K562 (cell line): ENCODE data around the gene MTREX. TPM values are rescaled to one million over a fixed set of nuclear protein-coding genes. Genes with fewer than 3 reads are reported as not detected.

ENCODE experiments used
- ATAC-seq: fragments of 200-7000 bp; cut with Tn5 transposase; 3 replicates; pipeline ENCODE4 v1.9.1; 2020; ENCODE audit warnings: moderate library complexity
- BruUV-seq: library from RNA; stranded (reverse); fragments of 400-500 nt; replicated peaks from 2 replicates; lab custom pipeline; 2021; lab: Mats Ljungman, UMichigan
- CTCF ChIA-PET: fragments of 300-600 bp; formaldehyde crosslinking; extraction: SDS; loops from one replicate; lab custom pipeline; 2021; ENCODE audit warnings: low intra/inter-chr PET ratio; lab: Yijun Ruan, JAX
- POLR2A ChIA-PET: fragments of 300-600, 350-650 bp; sonication (Branson Sonifier 250); formaldehyde crosslinking; extraction: SDS; loops from one replicate; lab custom pipeline; 2021; ENCODE audit warnings: antibody characterized with exemption, inconsistent platforms; lab: Yijun Ruan, JAX
- DNase-seq, 4 experiments: peaks; one replicate each; pipeline versions ENCODE4 v3.0.0 to v3.0.0-alpha.2; 2011 to 2018; ENCODE audit warnings: low spot score in 3 of 4, mixed read lengths in 3 of 4; ENCODE audit errors: extremely low read depth in 1 of 4
- FAIRE-seq: peaks from 2 replicates; lab custom pipeline; 2011; peaks lifted over from hg19 to GRCh38; lab: Jason Lieb, UNC
- H2AFZ ChIP-seq: 2 replicates; pipeline ENCODE4 v1.6.0; 2011; ENCODE audit warnings: low read depth, low read length, control low read depth, inconsistent platforms
- H3K27ac ChIP-seq: fragments of 200-600 bp; 3 replicates; pipeline ENCODE4 v1.8.0; 2011; ENCODE audit warnings: low read depth, mild to moderate bottlenecking, control low read depth, inconsistent platforms, low read length, moderate library complexity, mixed read lengths; ENCODE audit errors: extremely low read depth
- H3K27me3 ChIP-seq, 2 experiments: fragments of 300-600 bp in 1 of 2; 2 replicates in 1 of 2; 3 replicates in 1 of 2; pipeline versions ENCODE4 v1.6.0 to v1.8.0; 2011; ENCODE audit warnings: inconsistent platforms in 2 of 2, low read length in 2 of 2, mild to moderate bottlenecking in 1 of 2, mixed read lengths in 1 of 2, moderate library complexity in 1 of 2; ENCODE audit not compliant: control insufficient read depth in 2 of 2, insufficient read depth in 2 of 2
- H3K36me3 ChIP-seq: fragments of 300-600 bp; 3 replicates; pipeline ENCODE4 v1.8.0; 2011; ENCODE audit warnings: mild to moderate bottlenecking, low read length, inconsistent platforms; ENCODE audit not compliant: control insufficient read depth, insufficient read depth
- H3K4me1 ChIP-seq, 2 experiments: fragments of 200-600 bp in 1 of 2; replicated peaks in 1 of 2; 2 replicates in 1 of 2; 3 replicates in 1 of 2; pipeline versions ENCODE4 v1.5.1 to v1.8.0; 2011; ENCODE audit warnings: inconsistent platforms in 2 of 2, low read length in 2 of 2, mild to moderate bottlenecking in 1 of 2, mixed read lengths in 1 of 2, moderate library complexity in 1 of 2; ENCODE audit not compliant: control insufficient read depth in 2 of 2, insufficient read depth in 2 of 2
- H3K4me2 ChIP-seq: 2 replicates; pipeline ENCODE4 v1.6.1; 2011; ENCODE audit warnings: low read length, control low read depth, inconsistent platforms, mixed read lengths; ENCODE audit not compliant: insufficient read depth
- H3K4me3 ChIP-seq: fragments of 200-600 bp; sonication (generic), shearing (Covaris generic); 2 replicates; pipeline ENCODE4 v1.5.1; 2016; ENCODE audit warnings: control low read depth, inconsistent platforms
- H3K79me2 ChIP-seq: fragments of 200-600 bp; 3 replicates; pipeline ENCODE4 v1.8.0; 2011; ENCODE audit warnings: low read length, inconsistent platforms; ENCODE audit not compliant: control insufficient read depth, insufficient read depth
- H3K9ac ChIP-seq, 2 experiments: 2 replicates each; pipeline versions ENCODE4 v1.6.0 to v1.6.1; 2011; ENCODE audit warnings: low read depth in 2 of 2, low read length in 2 of 2, control low read depth in 1 of 2, inconsistent platforms in 1 of 2, mild to moderate bottlenecking in 1 of 2, mixed read lengths in 1 of 2; ENCODE audit not compliant: insufficient read depth in 1 of 2
- H3K9me1 ChIP-seq: one replicate; pipeline ENCODE4 v1.6.0; 2011; ENCODE audit warnings: inconsistent platforms, mild to moderate bottlenecking, low read length, moderate library complexity; ENCODE audit not compliant: control insufficient read depth, insufficient read depth
- H3K9me3 ChIP-seq: replicated peaks from 2 replicates; pipeline ENCODE4 v1.5.1; 2011; ENCODE audit warnings: low read depth, low read length, inconsistent platforms; ENCODE audit not compliant: control insufficient read depth, insufficient read depth
- H4K20me1 ChIP-seq: replicated peaks from 2 replicates; pipeline ENCODE4 v1.6.1; 2011; ENCODE audit warnings: low read length, inconsistent platforms, mixed read lengths; ENCODE audit not compliant: control insufficient read depth, insufficient read depth
- FOSL1 ChIP-seq: fragments of 200-800 bp; sonication (Bioruptor generic); conservative IDR thresholded peaks from 2 replicates; pipeline ENCODE4 v1.6.1; 2016; ENCODE audit warnings: missing genetic modification characterization, missing compliant biosample characterization
- PTBP1 ChIP-seq: fragments of 200-400 bp; formaldehyde crosslinking; IDR thresholded peaks from 2 replicates; pipeline ENCODE4 v1.6.1; 2017; ENCODE audit warnings: low read depth, low read length
- WGBS: fragments of 100-300 bp; shearing (Covaris generic); methylation state at CpG from one replicate; pipeline ENCODE4 v1.1.6; 2016; ENCODE audit warnings: low coverage, mixed read lengths; ENCODE audit not compliant: insufficient coverage; ENCODE audit errors: missing lambda C conversion rate; 5-methylcytosine and 5-hydroxymethylcytosine counted together
- in situ Hi-C: fragments of 300-500 bp; cut with MboI; formaldehyde crosslinking; loops from 4 replicates; pipeline ENCODE4 v1.15.0; 2018; ENCODE audit warnings: inconsistent platforms, mixed read lengths
- intact Hi-C: fragments of 100-400 bp; cut with micrococcal nuclease; formaldehyde crosslinking; loops from 2 replicates; pipeline ENCODE4 v1.14.2; 2022
- polyA plus RNA-seq, 8 experiments: library from polyadenylated mRNA; depleted of rRNA in 4 of 8; stranded (reverse) in 5 of 8; unstranded in 3 of 8; fragments of >200 nt; fragmentation: Nextera tagmentation in 2 of 8; fragmentation: Illumina TruSeq in 1 of 8; extraction: Ambion mirVana in 2 of 8; extraction: Trizol in 1 of 8; gene quantifications; 2 replicates each; pipeline versions ENCODE4 v1.2.1 to v1.2.3, GENCODE V29; 2011 to 2014; ENCODE audit warnings: inconsistent platforms in 1 of 8, missing spikeins in 1 of 8
- total RNA-seq, 7 experiments: library from RNA; depleted of rRNA in 6 of 7; stranded (reverse); fragments of >200 nt in 6 of 7; fragmentation: Illumina TruSeq in 2 of 7; extraction: Trizol in 2 of 7; gene quantifications; 2 replicates each; pipeline versions ENCODE4 v1.2.1 to v1.2.3, GENCODE V29; 2011 to 2021; ENCODE audit warnings: low replicate concordance in 1 of 7
- TF ChIP-seq, protein P1 (sequence below), 2 experiments: fragments of 450-650 bp in 1 of 2; sonication (generic) in 1 of 2; formaldehyde crosslinking in 1 of 2; IDR thresholded peaks in 1 of 2; conservative IDR thresholded peaks in 1 of 2; 2 replicates each; pipeline versions ENCODE4 v1.6.1 to v1.8.1; 2016 to 2023; ENCODE audit warnings: mild to moderate bottlenecking in 2 of 2, moderate library complexity in 2 of 2, inconsistent platforms in 1 of 2, missing genetic modification reagents in 1 of 2

MTREX gene
- total and polyA plus RNA-seq, 9 of the 15 experiments (the other 6 are each of a cell fraction or from before 2014, with no cell fraction given), result 52.9 to 193 (median 150) TPM

DNA sequence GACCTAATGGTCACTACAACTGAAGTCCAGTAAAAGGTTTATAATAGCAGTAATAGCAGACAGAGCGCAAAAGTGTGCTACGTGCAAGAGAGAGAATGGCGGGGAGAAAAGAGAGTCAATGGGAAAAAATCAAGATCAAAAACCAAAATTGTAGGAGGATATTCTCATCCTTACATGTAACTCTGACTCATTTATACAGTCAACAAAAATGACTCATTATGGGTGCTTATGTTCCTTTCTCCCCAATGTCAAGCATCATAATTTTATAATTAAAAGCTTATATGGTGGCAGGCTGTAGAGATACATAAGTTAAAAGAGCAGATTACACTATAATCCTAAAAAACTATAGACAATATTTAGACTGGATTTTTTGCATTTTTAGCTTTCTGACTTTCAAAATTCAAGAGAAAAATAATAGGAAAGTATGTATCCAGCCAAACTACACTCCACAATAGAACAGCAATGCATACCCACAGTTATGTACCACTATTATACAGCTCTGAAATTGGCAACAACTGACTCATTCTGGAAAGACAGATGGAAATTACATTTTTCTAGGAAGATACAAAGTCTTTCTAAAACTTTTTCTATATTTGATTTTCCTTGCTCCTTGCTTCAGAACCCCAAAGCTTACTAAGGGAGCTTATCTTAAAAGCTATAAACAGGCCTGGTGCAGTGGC is 148.6 kb downstream of the MTREX start:
- H3K9me1 ChIP-seq, result no peaks in the 10 kb centered on the region
- ATAC-seq, result no peak
- 0% methylated on average over 3 of the region's 3 CpGs for WGBS
- H3K9ac ChIP-seq, result no peak overlapping the region
- no peak overlapping the region for H3K4me2 ChIP-seq
- H3K27ac ChIP-seq, result no peak overlapping the region
- H3K9me3 ChIP-seq, result no peaks in the 10 kb centered on the region
- intact Hi-C loops, result no loop called here
- no peaks in the 10 kb centered on the region for H3K79me2 ChIP-seq
- no TSS peak for BruUV-seq
- in situ Hi-C loops, result no loop called here
- ChIA-PET CTCF (no interaction called here), POLR2A (interaction anchor here (0.9 kb wide), 1 partner anchor 20 kb away, joined by 3 read pairs; no protein-coding TSS in a partner anchor)
- DNase-seq, result no peak
- no peak for TF ChIP-seq PTBP1
- TF ChIP-seq FOSL1 (tag), result 0 out of 2 replicates have a peak, but pooled peaks have one; percentile 20
- TF ChIP-seq, protein P1, sequence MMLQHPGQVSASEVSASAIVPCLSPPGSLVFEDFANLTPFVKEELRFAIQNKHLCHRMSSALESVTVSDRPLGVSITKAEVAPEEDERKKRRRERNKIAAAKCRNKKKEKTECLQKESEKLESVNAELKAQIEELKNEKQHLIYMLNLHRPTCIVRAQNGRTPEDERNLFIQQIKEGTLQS (IDR thresholded peaks at IDR 0.05), result peak; percentile 28; the same call in 1 of the 2 replicates
- TF ChIP-seq, protein P1 (CRISPR knock-in tag; conservative IDR thresholded peaks at IDR 0.05), result no peak
- no peak overlapping the region for H2AFZ ChIP-seq
- H3K4me3 ChIP-seq, result no peak overlapping the region
- peaks cover 2 to 7% of the 10 kb centered on the region in 2 experiments; a peak in 2 of 5 replicates for H3K27me3 ChIP-seq
- no peaks in the 10 kb centered on the region for H4K20me1 ChIP-seq
- H3K36me3 ChIP-seq, result no peaks in the 10 kb centered on the region
- no peaks in the 10 kb centered on the region for H3K4me1 ChIP-seq
- no peak for FAIRE-seq
